NOMO-1 treated with DMSO at 0.1 percent for 48 hours (cell line): Measurements from ENCODE around the gene GABRR2.

Experiments used
- DNase-seq: peaks from one replicate; lab custom pipeline; 2025; ENCODE audit not compliant: unreplicated experiment; lab: John Stamatoyannopoulos, UW

GABRR2 gene

GRCh38 chr6:89214197-89214596, 100.9 kb downstream of the GABRR2 start:
- peak; percentile 11 for DNase-seq

- no peak for DNase-seq
Observed at GRCh38 chr6:89212472-89212871, 102.6 kb downstream of the GABRR2 start.

- DNase-seq, result no peak
Observed at GRCh38 chr6:89209457-89209856, 105.6 kb downstream of the GABRR2 start.

- DNase-seq, result no peak
Observed at GRCh38 chr6:89208551-89208950, 106.5 kb downstream of the GABRR2 start.
